ENCODE data around the gene MYO16.

- TF ChIP-seq POLR2A (IDR thresholded peaks at IDR 0.05) (no peak), POLR2AphosphoS5 (IDR thresholded peaks at IDR 0.05) (no peak)
- TF ChIP-seq, protein P1, sequence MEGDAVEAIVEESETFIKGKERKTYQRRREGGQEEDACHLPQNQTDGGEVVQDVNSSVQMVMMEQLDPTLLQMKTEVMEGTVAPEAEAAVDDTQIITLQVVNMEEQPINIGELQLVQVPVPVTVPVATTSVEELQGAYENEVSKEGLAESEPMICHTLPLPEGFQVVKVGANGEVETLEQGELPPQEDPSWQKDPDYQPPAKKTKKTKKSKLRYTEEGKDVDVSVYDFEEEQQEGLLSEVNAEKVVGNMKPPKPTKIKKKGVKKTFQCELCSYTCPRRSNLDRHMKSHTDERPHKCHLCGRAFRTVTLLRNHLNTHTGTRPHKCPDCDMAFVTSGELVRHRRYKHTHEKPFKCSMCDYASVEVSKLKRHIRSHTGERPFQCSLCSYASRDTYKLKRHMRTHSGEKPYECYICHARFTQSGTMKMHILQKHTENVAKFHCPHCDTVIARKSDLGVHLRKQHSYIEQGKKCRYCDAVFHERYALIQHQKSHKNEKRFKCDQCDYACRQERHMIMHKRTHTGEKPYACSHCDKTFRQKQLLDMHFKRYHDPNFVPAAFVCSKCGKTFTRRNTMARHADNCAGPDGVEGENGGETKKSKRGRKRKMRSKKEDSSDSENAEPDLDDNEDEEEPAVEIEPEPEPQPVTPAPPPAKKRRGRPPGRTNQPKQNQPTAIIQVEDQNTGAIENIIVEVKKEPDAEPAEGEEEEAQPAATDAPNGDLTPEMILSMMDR (IDR thresholded peaks at IDR 0.05): no peak
These were observed 157.2 kb downstream of the MYO16 start for GRCh38 chr13:108786456-108787200.

Data from breast epithelium (tissue), 3 donors.